Peyer's patch (tissue), 4 donors: ENCODE data around the gene STAM. TPM values are rescaled to one million over a fixed set of nuclear protein-coding genes. Genes with fewer than 3 reads are reported as not detected.

Source experiments
- DNase-seq, 3 donors: peaks; one replicate each; pipeline ENCODE4 v3.0.0-alpha.2; 2017 to 2019
- H3K27ac ChIP-seq, 4 donors: fragments of 200-600 bp; sonication (generic); one replicate each; pipeline ENCODE4 v1.5.1; 2016 to 2019
- H3K27me3 ChIP-seq, 2 donors: fragments of 200-600 bp; sonication (generic); one replicate each; pipeline ENCODE4 v1.5.1; 2019
- H3K36me3 ChIP-seq, 3 donors: fragments of 200-600 bp; sonication (generic); one replicate each; pipeline ENCODE4 v1.5.1; 2016 to 2019
- H3K4me1 ChIP-seq, 4 donors: fragments of 200-600 bp; sonication (generic); one replicate each; pipeline ENCODE4 v1.5.1; 2016 to 2019
- H3K4me3 ChIP-seq, 4 donors: fragments of 200-600 bp; sonication (generic); 1 replicate in 3 of 4; 2 replicates in 1 of 4; pipeline ENCODE4 v1.5.1; 2016 to 2019; ENCODE audit warnings: mild to moderate bottlenecking in 1 of 4
- H3K9me3 ChIP-seq, 4 donors: fragments of 200-600 bp; sonication (generic); one replicate each; pipeline ENCODE4 v1.5.1; 2016 to 2019; ENCODE audit warnings: mild to moderate bottlenecking in 1 of 4
- POLR2A ChIP-seq, 2 donors: fragments of 450-650 bp; IDR thresholded peaks; one replicate each; pipeline ENCODE4 v1.5.1; 2017; ENCODE audit warnings: antibody characterized with exemption in 2 of 2, mild to moderate bottlenecking in 2 of 2, moderate library complexity in 2 of 2
- total RNA-seq, 4 donors: library from RNA; depleted of rRNA; stranded (reverse); fragments of >200 nt; gene quantifications; one replicate each; pipeline ENCODE4 v1.1.0, GENCODE V29; 2016
- TF ChIP-seq, protein P1 (sequence below), 6 experiments: fragments of 450-650 bp in 4 of 6; fragments of 200-600 bp in 2 of 6; sonication (generic) in 1 of 6; IDR thresholded peaks; one replicate each; pipeline ENCODE4 v1.5.1; 2017 to 2019; ENCODE audit warnings: antibody characterized with exemption in 6 of 6, mild to moderate bottlenecking in 3 of 6, moderate library complexity in 1 of 6

The STAM gene
- total RNA-seq, 4 donors from 2014 or later, result 7.9 to 28.1 (median 16.2) TPM

- no peak for TF ChIP-seq POLR2A (IDR thresholded peaks at IDR 0.05)
- TF ChIP-seq, protein P1, sequence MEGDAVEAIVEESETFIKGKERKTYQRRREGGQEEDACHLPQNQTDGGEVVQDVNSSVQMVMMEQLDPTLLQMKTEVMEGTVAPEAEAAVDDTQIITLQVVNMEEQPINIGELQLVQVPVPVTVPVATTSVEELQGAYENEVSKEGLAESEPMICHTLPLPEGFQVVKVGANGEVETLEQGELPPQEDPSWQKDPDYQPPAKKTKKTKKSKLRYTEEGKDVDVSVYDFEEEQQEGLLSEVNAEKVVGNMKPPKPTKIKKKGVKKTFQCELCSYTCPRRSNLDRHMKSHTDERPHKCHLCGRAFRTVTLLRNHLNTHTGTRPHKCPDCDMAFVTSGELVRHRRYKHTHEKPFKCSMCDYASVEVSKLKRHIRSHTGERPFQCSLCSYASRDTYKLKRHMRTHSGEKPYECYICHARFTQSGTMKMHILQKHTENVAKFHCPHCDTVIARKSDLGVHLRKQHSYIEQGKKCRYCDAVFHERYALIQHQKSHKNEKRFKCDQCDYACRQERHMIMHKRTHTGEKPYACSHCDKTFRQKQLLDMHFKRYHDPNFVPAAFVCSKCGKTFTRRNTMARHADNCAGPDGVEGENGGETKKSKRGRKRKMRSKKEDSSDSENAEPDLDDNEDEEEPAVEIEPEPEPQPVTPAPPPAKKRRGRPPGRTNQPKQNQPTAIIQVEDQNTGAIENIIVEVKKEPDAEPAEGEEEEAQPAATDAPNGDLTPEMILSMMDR (IDR thresholded peaks at IDR 0.05), result no peak
- DNase-seq, result no peak
- Histone ChIP-seq H3K9me3 (no peaks in the 10 kb centered on the region), H3K4me1 (no peaks in the 10 kb centered on the region), H3K27me3 (no peaks in the 10 kb centered on the region), H3K27ac (no peak overlapping the region), H3K4me3 (no peak overlapping the region), H3K36me3 (no peaks in the 10 kb centered on the region)
Measured at GRCh38 chr10:17676919-17677318, 33.0 kb downstream of the STAM start.

- no peak for DNase-seq
- no peak overlapping the region for H3K4me3 ChIP-seq
- no peaks in the 10 kb centered on the region for H3K27me3 ChIP-seq
- no peaks in the 10 kb centered on the region for H3K36me3 ChIP-seq
- TF ChIP-seq, protein P1 (IDR thresholded peaks at IDR 0.05), result no peak
- no peak for TF ChIP-seq POLR2A (IDR thresholded peaks at IDR 0.05)
- H3K9me3 ChIP-seq, result no peaks in the 10 kb centered on the region
- H3K27ac ChIP-seq, result no peak overlapping the region
- H3K4me1 ChIP-seq, result no peaks in the 10 kb centered on the region
Measured at GRCh38 chr10:17682236-17682946, 38.4 kb downstream of the STAM start.

DNA sequence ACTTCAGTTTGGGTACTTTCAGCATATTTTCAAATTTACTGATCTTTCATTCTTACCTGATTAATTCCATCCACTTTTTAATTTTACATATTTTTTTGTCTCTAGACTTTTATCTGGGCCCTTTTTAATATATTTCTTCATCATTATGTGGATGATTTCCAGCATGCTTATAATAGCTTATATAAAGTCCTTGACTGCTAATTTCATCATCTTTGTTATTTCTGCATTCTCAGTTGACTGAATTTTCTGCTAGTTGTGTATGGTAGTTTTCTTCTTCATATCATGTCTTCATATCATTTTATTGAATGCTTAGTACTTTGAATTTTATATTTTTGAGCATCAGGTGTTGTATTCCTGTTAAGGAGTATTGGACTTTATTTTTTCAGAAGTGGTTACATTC lies 39.6 kb downstream of the STAM start:
- TF ChIP-seq POLR2A (IDR thresholded peaks at IDR 0.05), result no peak
- TF ChIP-seq, protein P1 (IDR thresholded peaks at IDR 0.05), result no peak
- Histone ChIP-seq H3K4me3 (no peak overlapping the region), H3K36me3 (no peaks in the 10 kb centered on the region), H3K27ac (no peak overlapping the region), H3K4me1 (no peaks in the 10 kb centered on the region), H3K9me3 (no peaks in the 10 kb centered on the region), H3K27me3 (no peaks in the 10 kb centered on the region)
- no peak for DNase-seq

DNA sequence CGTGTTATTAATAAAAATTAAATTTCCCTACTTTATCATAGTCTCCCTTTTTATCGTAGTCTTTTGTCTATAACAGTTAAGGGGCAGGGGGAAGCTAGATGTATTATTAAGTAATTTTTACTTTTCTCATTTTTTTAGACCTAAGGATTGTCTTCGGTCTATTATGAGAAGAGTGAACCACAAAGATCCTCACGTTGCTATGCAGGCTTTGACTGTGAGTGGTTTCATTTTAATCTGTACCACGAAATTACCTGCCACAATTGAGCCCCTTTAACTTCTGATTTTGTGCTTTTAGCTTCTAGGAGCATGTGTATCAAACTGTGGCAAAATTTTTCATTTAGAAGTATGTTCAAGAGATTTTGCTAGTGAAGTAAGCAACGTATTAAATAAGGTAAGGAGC lies 40.6 kb downstream of the STAM start:
- Histone ChIP-seq H3K4me1 (no peaks in the 10 kb centered on the region), H3K9me3 (no peaks in the 10 kb centered on the region), H3K36me3 (no peaks in the 10 kb centered on the region), H3K27me3 (no peaks in the 10 kb centered on the region), H3K4me3 (no peak overlapping the region), H3K27ac (no peak overlapping the region)
- TF ChIP-seq POLR2A (IDR thresholded peaks at IDR 0.05), result no peak
- TF ChIP-seq, protein P1 (IDR thresholded peaks at IDR 0.05), result no peak
- DNase-seq, result no peak

DNA sequence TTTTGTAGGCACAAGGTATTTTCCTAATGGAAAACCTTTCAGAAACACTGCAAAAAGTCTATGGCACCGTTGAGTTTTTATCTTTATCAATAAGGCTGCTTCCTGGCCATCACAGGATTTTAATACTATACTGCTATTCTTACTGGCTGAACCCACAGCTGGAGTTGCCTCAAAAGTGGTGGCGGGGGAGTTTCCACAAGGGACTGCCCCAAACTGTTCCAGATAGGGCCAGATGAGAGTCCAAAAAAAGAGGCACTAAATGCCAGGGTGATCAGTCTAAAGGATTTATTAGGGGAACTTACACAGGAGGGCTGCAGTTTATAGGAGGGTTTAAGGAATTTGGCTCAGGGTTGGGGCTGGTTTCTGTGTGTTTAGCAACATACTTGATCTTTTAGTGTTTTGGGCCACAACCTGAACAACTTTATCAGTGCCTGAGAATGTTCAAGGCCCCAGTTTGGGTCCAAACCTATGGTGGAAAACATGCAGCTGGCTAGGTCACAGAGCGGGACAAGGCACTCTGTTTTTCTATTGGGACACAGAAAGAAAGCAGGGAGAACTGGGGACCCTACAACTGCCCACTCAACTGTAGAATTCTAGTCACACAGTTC lies 41.4 kb downstream of the STAM start:
- Histone ChIP-seq H3K9me3 (no peaks in the 10 kb centered on the region), H3K27ac (no peak overlapping the region), H3K27me3 (no peaks in the 10 kb centered on the region), H3K36me3 (no peaks in the 10 kb centered on the region), H3K4me3 (no peak overlapping the region), H3K4me1 (no peaks in the 10 kb centered on the region)
- no peak for DNase-seq
- TF ChIP-seq, protein P1 (IDR thresholded peaks at IDR 0.05), result no peak
- no peak for TF ChIP-seq POLR2A (IDR thresholded peaks at IDR 0.05)
